Gastrocnemius medialis (tissue), 4 donors: ENCODE results near the gene P2RX1. TPM values are rescaled to one million over a fixed set of nuclear protein-coding genes. Genes with fewer than 3 reads are reported as not detected.

ENCODE experiments used
- ATAC-seq, 2 donors: fragments of 150-250 bp; one replicate each; pipeline ENCODE4 v1.9.1; 2016
- DNase-seq, 2 donors: peaks; one replicate each; pipeline ENCODE4 v3.0.0-alpha.2; 2019
- H3K27ac ChIP-seq, 4 donors: fragments of 200-600 bp; sonication (generic); 1 replicate in 1 of 4; 2 replicates in 3 of 4; pipeline ENCODE4 v1.5.1; 2016 to 2018; ENCODE audit warnings: mild to moderate bottlenecking in 2 of 4, moderate library complexity in 1 of 4
- H3K27me3 ChIP-seq, 3 donors: fragments of 200-600 bp; sonication (generic) in 2 of 3; 1 replicate in 1 of 3; 2 replicates in 2 of 3; pipeline versions ENCODE4 v1.5.1 to v1.6.0; 2016 to 2019; ENCODE audit warnings: mild to moderate bottlenecking in 1 of 3, moderate library complexity in 1 of 3
- H3K36me3 ChIP-seq, 2 donors: fragments of 200-600 bp; sonication (generic) in 1 of 2; one replicate each; pipeline ENCODE4 v1.5.1; 2017 to 2018
- H3K4me1 ChIP-seq, 2 donors: fragments of 200-600 bp; sonication (generic) in 1 of 2; one replicate each; pipeline ENCODE4 v1.5.1; 2016 to 2017; ENCODE audit warnings: mild to moderate bottlenecking in 2 of 2
- H3K4me3 ChIP-seq, 4 donors: fragments of 200-600 bp; sonication (generic) in 3 of 4; 1 replicate in 1 of 4; 2 replicates in 3 of 4; pipeline ENCODE4 v1.5.1; 2016 to 2019; ENCODE audit warnings: mild to moderate bottlenecking in 2 of 4
- H3K9me3 ChIP-seq, 3 donors: fragments of 200-600 bp; sonication (generic) in 2 of 3; 1 replicate in 1 of 3; 2 replicates in 2 of 3; pipeline ENCODE4 v1.5.1; 2016 to 2019
- POLR2A ChIP-seq, 2 donors: fragments of 450-650 bp; IDR thresholded peaks; one replicate each; pipeline ENCODE4 v1.6.1; 2017; ENCODE audit warnings: antibody characterized with exemption in 2 of 2, mild to moderate bottlenecking in 2 of 2, moderate library complexity in 2 of 2
- in situ Hi-C, 4 donors: fragments of 200-750 bp; cut with MboI; loops; one replicate each; pipeline versions ENCODE4 v1.15.0 to v1.8.0; 2017; ENCODE audit warnings: low sequenced_read_pairs in 4 of 4
- intact Hi-C: fragments of 100-400 bp; cut with DNase I; formaldehyde crosslinking; loops from one replicate; pipeline ENCODE4 v1.15.1; 2023; ENCODE audit warnings: low total_unique reads
- total RNA-seq, 4 donors: library from RNA; depleted of rRNA; stranded (reverse); fragments of >200 nt; gene quantifications; one replicate each; pipeline versions ENCODE4 v1.1.0 to v1.2.3, GENCODE V29; 2016
- TF ChIP-seq, protein P1 (sequence below), 5 experiments: fragments of 450-650 bp in 3 of 5; fragments of 200-600 bp in 2 of 5; sonication (generic) in 2 of 5; IDR thresholded peaks in 4 of 5; conservative IDR thresholded peaks in 1 of 5; 1 replicate in 4 of 5; 2 replicates in 1 of 5; pipeline ENCODE4 v1.5.1; 2016 to 2019; ENCODE audit warnings: antibody characterized with exemption in 5 of 5, mild to moderate bottlenecking in 3 of 5, moderate library complexity in 3 of 5

The P2RX1 gene
- total RNA-seq, 4 donors from 2014 or later: 0.25 to 0.59 (median 0.38) TPM; not detected in 1

DNA sequence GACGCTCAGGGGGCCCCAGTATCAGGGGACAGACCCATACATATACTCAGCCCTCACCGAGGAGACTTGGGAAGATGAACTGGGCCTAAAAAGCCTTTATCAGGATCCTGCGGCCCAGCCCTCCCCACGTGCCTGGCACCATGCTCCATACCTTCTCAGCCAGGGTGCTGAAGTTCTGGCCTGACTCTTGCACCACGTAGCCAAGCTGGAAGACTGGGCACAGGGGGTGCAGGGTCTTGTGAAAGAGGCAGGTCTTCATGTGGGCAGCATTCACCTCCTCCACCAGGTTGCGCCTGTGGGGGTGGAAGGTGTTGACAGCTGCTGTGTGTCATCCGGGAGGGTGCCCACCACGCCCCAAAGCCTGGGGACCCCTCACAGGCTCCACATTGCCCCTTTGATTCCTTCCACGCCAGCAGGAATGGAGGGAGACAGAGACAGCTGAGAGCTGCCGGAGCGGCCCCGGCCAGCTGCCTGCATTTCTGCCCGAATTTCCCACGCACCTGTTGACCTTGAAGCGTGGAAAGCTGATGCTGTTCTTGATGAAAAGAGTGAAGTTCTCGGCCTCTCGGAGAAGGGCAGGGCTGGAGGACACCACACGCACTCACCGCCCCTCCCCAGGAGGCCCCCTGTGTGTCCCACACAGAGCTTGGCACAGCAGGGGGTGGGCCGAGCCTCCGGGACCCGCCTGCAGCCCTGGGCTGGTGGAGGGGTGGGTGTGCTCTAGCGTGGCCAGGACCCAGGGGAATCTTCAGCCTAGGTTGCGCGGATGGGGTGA is 13.0 kb downstream of the P2RX1 start:
- in situ Hi-C loops (no loop called here), intact Hi-C loops (no loop called here)
- no peaks in the 10 kb centered on the region for H3K4me1 ChIP-seq
- DNase-seq (no peak), ATAC-seq (no peak)
- H3K36me3 ChIP-seq: no peaks in the 10 kb centered on the region
- no peak overlapping the region for H3K4me3 ChIP-seq
- H3K27me3 ChIP-seq: no peaks in the 10 kb centered on the region
- TF ChIP-seq, protein P1, sequence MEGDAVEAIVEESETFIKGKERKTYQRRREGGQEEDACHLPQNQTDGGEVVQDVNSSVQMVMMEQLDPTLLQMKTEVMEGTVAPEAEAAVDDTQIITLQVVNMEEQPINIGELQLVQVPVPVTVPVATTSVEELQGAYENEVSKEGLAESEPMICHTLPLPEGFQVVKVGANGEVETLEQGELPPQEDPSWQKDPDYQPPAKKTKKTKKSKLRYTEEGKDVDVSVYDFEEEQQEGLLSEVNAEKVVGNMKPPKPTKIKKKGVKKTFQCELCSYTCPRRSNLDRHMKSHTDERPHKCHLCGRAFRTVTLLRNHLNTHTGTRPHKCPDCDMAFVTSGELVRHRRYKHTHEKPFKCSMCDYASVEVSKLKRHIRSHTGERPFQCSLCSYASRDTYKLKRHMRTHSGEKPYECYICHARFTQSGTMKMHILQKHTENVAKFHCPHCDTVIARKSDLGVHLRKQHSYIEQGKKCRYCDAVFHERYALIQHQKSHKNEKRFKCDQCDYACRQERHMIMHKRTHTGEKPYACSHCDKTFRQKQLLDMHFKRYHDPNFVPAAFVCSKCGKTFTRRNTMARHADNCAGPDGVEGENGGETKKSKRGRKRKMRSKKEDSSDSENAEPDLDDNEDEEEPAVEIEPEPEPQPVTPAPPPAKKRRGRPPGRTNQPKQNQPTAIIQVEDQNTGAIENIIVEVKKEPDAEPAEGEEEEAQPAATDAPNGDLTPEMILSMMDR (IDR thresholded peaks at IDR 0.05 in 4 of 5, conservative IDR thresholded peaks at IDR 0.05 in 1 of 5): no peak
- TF ChIP-seq POLR2A (IDR thresholded peaks at IDR 0.05): no peak
- no peaks in the 10 kb centered on the region for H3K9me3 ChIP-seq
- H3K27ac ChIP-seq: no peak overlapping the region

DNA sequence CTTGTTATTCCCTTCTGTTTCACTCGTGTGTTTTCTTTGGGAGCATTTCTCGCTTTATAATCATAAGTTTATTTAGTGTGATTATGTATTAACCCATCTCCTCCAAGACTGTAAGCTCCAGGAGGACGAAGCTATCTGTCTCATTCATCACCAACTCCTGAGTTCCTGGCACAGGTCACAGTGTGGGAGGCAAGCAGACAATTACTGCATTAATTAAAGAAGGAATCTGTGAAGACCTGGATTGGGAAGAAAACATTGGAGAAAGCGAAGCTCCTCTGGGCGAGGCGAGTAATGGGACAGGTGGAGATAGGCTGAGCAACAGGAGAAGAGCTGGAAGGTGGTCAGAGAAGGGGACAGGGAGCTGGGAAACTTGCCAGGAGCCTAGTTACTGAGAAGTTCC is 15.6 kb downstream of the P2RX1 start:
- Histone ChIP-seq H3K9me3 (no peaks in the 10 kb centered on the region), H3K27me3 (no peaks in the 10 kb centered on the region), H3K4me3 (no peak overlapping the region), H3K4me1 (no peaks in the 10 kb centered on the region), H3K36me3 (no peaks in the 10 kb centered on the region), H3K27ac (no peak overlapping the region)
- in situ Hi-C loops (no loop called here), intact Hi-C loops (no loop called here)
- no peak for ATAC-seq
- DNase-seq: no peak
- TF ChIP-seq, protein P1 (IDR thresholded peaks at IDR 0.05 in 4 of 5, conservative IDR thresholded peaks at IDR 0.05 in 1 of 5): no peak
- no peak for TF ChIP-seq POLR2A (IDR thresholded peaks at IDR 0.05)

DNA sequence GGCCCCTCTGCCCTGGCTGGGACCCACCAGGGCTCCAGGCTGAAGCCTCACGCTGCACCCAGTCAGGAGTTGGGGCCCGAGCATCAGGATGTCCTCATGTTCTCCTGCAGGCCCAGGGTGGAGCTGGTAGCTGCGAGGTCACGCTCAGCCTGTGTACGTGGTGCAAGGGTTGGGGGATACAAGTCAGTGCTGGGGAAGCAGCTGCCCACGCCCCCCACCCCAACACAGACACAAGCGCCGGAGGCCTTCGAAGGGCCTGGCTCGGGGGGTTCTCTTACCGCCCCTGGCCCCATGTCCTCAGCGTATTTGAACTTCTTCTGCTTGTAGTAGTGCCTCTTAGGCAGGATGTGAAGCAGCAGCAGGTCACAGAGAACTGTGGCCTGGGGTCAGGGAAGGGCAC is 18.5 kb downstream of the P2RX1 start:
- Histone ChIP-seq H3K4me1 (peaks cover 20 to 21% of the 10 kb centered on the region in 2 donors), H3K27me3 (no peaks in the 10 kb centered on the region), H3K9me3 (no peaks in the 10 kb centered on the region), H3K36me3 (no peaks in the 10 kb centered on the region), H3K4me3 (no peak overlapping the region), H3K27ac (no peak overlapping the region)
- ATAC-seq (no peak), DNase-seq (no peak)
- TF ChIP-seq POLR2A (IDR thresholded peaks at IDR 0.05): no peak
- TF ChIP-seq, protein P1 (IDR thresholded peaks at IDR 0.05 in 4 of 5, conservative IDR thresholded peaks at IDR 0.05 in 1 of 5): no peak
- in situ Hi-C loops: no loop called here
- intact Hi-C loops: no loop called here

DNA sequence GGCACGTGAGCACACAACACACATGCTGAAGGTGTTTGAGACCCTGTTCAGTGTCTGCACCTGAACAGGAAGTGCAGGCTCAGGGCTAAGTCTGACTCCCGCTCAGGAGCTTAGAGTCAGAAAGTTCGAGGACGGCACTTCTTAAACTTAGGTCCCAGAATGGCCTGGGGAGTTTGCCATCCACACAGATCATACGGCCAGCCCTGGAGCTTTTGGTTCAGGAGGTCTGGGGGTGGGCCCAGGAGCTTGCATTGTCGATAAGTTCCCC is 19.4 kb downstream of the P2RX1 start:
- no peak for DNase-seq

More for the DNA sequence above, 19.4 kb downstream of the P2RX1 start:
- intact Hi-C loops (no loop called here), in situ Hi-C loops (no loop called here)
- Histone ChIP-seq H3K27ac (no peak overlapping the region), H3K4me3 (no peak overlapping the region), H3K36me3 (no peaks in the 10 kb centered on the region), H3K9me3 (no peaks in the 10 kb centered on the region), H3K27me3 (no peaks in the 10 kb centered on the region), H3K4me1 (peaks cover 20 to 21% of the 10 kb centered on the region in 2 donors)
- TF ChIP-seq POLR2A (IDR thresholded peaks at IDR 0.05): no peak
- TF ChIP-seq, protein P1 (IDR thresholded peaks at IDR 0.05 in 4 of 5, conservative IDR thresholded peaks at IDR 0.05 in 1 of 5): no peak
- ATAC-seq: no peak
